ENCODE data around the gene KRTAP17-1. TPM values are rescaled to one million over a fixed set of nuclear protein-coding genes. Genes with fewer than 3 reads are reported as not detected.
"Not testable (repeated sequence)": the region's sequence is repeated elsewhere in the genome, so short reads cannot be mapped to it uniquely, and the experiment has no call there.

KRTAP17-1 gene
- not detected in 2 replicates for total RNA-seq

GRCh38 chr17:41315204-41315794 lies at the start of gene KRTAP17-1:
Gene KRTAP17-1 (minus strand): TSS chr17:41315710. CDS start chr17:41315650, 60 bp downstream.
- H3K4me3 ChIP-seq (ENCODE audit: low read depth, low read length): no peak within 1 kb of the TSS
- TF ChIP-seq CTCF (IDR thresholded peaks at IDR 0.05; ENCODE audit: insufficient read depth, low read depth, low read length): no peak
- no peak for DNase-seq (ENCODE audit: low read depth)

- H3K4me3 ChIP-seq (ENCODE audit: low read depth, low read length): no peak overlapping the region
- no peak for DNase-seq (ENCODE audit: low read depth)
- TF ChIP-seq CTCF (IDR thresholded peaks at IDR 0.05; ENCODE audit: insufficient read depth, low read depth, low read length): no peak
Measured at GRCh38 chr17:41363881-41364280, 48.4 kb upstream of the KRTAP17-1 start.

GRCh38 chr17:41360296-41360995 lies 44.9 kb upstream of the KRTAP17-1 start:
- no peak for TF ChIP-seq CTCF (IDR thresholded peaks at IDR 0.05; ENCODE audit: insufficient read depth, low read depth, low read length)
- no peak overlapping the region for H3K4me3 ChIP-seq (ENCODE audit: low read depth, low read length)
- DNase-seq (ENCODE audit: low read depth): peak; percentile 77

- TF ChIP-seq CTCF (IDR thresholded peaks at IDR 0.05; ENCODE audit: insufficient read depth, low read depth, low read length): no peak
- DNase-seq (ENCODE audit: low read depth): no peak
- H3K4me3 ChIP-seq (ENCODE audit: low read depth, low read length): no peak overlapping the region
Measured at GRCh38 chr17:41354536-41354935, 39.0 kb upstream of the KRTAP17-1 start.

- peak; percentile 8 for DNase-seq (ENCODE audit: low read depth)
- no peak overlapping the region for H3K4me3 ChIP-seq (ENCODE audit: low read depth, low read length)
- TF ChIP-seq CTCF (IDR thresholded peaks at IDR 0.05; ENCODE audit: insufficient read depth, low read depth, low read length): no peak
Measured at GRCh38 chr17:41352597-41353366, 37.3 kb upstream of the KRTAP17-1 start.

- DNase-seq (ENCODE audit: low read depth): no peak
- no peak for TF ChIP-seq CTCF (IDR thresholded peaks at IDR 0.05; ENCODE audit: insufficient read depth, low read depth, low read length)
Measured at GRCh38 chr17:41351177-41351576, 35.7 kb upstream of the KRTAP17-1 start.

GRCh38 chr17:41350381-41350878 lies 34.9 kb upstream of the KRTAP17-1 start, which contains the start of gene KRT33A:
Gene KRT33A (minus strand): TSS chr17:41350828. CDS start chr17:41350767, 61 bp downstream.
- not testable (repeated sequence) for DNase-seq (ENCODE audit: low read depth); H3K4me3 ChIP-seq (ENCODE audit: low read depth, low read length)

More at GRCh38 chr17:41351177-41351576, 35.7 kb upstream of the KRTAP17-1 start:
- no peak overlapping the region for H3K4me3 ChIP-seq (ENCODE audit: low read depth, low read length)

All from fibroblast of villous mesenchyme (primary cell).